Measurements from ENCODE around the gene F5.
"Not testable (repeated sequence)": the region's sequence is repeated elsewhere in the genome, so short reads cannot be mapped to it uniquely, and the experiment has no call there.

The F5 gene

GRCh38 chr1:169508432-169509338 is 77.6 kb downstream of the F5 start:
- DNase-seq = no peak

GRCh38 chr1:169507413-169507812 is 78.9 kb downstream of the F5 start:
- no peak for DNase-seq

GRCh38 chr1:169503601-169504000 is 82.7 kb downstream of the F5 start:
- not testable (repeated sequence) for DNase-seq

DNA sequence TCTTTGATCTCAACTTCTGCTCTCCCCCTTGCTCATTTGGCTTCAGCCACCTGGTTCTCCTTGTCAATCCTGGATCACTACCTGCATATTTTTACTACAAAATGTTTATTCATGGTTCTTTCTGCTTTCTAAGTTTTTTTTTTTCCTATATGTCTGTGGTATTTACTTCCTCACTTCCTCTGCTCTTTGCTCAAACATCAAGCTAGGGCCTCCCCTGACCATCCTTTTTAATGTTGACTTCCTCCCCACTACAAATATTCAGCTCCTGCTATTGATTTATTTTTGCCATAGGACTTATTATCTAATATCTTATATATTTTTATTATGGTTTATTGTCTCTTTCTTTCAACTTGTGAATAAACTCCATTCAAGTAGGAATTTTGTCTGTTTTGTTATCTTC is 86.5 kb downstream of the F5 start:
- DNase-seq = no peak

DNA sequence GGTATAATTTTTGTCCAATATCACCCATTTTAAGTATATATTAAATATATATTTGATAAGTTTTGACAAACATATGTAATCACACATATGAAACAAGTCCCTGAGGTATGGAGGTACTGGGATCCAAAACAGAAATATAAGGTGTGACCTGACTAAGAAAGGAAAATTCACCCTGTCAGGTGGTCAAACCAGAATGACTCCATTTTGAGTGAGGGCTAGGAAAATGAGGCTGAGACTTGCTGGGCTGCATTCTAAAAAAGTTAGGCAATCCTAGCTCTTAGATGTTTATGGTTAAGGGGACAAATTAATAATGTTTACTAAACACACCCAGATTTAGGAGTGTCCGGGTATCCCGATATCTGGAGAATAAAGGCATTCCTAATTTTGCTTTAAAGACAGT is 89.0 kb downstream of the F5 start:
- no peak for DNase-seq

DNA sequence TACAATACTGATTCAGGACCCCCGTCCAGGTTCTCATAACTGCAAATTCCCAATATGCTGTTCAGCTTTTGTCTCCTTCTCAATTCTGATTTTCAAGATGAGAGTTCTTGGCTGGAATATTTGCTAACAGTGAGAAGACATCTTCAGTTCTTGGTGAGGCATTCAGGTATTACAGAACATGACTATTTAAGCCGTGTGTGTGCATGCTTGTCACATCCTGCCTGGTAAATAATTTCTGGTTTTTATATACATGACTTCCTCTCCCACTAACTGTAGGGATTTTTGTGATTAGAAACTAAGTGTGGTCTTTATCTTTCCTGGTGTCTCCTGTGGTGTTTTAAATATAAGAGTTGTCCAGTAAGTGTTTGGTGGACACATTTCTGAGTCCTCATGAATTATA is 90.4 kb downstream of the F5 start:
- DNase-seq = no peak

GRCh38 chr1:169495046-169495775 is 91.1 kb downstream of the F5 start:
- DNase-seq = no peak

DNA sequence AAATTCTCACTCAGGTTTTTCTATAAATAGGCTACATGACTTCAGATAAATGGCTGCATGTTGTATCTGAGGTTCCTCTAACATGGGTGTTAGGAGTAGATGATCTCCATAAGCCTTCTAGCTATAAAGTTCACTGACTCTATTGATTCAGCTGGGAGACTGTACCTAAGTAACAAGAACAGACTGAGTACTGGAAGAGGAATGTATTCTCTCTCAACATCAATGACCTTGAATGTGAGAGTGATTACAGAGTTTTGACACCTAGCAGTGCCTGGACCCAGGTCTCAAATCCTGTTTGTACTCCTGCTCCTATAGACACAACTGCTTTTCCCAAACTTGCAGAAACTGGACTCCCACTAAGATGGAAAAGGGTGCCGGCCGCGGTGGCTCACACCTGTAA is 91.9 kb downstream of the F5 start:
- no peak for DNase-seq

DNA sequence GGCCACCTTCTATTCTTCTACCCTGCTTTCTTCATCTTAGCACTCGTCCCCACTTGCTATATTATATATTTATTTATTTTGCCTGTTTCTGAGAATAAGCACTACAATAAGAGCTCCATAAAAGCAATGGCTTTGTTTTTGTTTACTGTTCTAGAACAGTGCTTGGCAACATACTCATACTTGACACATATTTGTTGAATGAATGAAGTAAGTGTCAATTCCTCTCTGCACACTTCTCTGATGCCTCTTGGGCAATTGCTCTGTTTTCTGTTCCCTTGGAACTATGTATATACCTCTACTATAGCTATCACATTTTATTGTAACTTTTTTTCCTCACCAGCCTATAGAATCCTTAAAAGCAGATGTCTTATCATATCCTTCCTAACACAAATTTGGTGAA is 93.0 kb downstream of the F5 start:
- DNase-seq = no peak

GRCh38 chr1:169491845-169492281 is 94.4 kb downstream of the F5 start:
- DNase-seq = no peak

DNA sequence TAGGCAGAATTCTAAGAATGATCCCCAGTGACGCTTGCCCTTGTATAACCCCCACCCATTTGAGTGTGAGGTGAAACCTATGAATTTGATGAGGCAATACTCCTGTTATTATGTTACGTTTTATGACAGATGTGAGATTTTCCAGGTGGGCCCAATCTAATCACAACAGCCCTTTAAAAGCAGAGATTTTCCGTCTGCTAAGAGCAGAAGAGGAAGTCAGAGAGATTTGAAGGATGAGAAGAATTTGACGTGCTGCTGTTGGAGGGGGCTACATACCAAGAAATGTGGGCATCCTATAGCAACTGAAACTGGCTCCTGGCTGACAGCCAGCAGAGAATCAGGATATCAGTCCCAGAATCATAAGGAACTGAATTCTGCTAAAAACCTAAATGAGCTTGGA is 98.1 kb downstream of the F5 start:
- DNase-seq = no peak

DNA sequence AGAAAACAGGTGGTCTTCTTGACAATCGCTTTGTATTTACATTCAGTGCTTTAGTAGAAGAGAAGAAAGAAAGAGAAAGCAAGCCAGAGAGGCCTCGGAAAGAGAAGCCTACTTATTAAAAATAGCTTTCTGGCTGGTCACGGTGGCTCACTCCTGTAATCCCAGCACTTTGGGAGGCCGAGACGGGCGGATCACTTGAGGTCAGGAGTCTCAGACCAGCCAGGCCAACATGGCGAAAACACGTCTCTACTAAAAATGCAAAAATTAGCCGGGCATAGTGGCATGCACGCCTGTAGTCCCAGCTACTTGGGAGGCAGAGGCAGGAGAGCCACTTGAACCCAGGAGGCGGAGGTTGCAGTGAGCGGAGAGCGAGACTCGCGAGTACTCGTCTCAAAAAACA is 98.7 kb downstream of the F5 start:
- no peak for DNase-seq

GRCh38 chr1:169487133-169487532 is 99.1 kb downstream of the F5 start:
- peak; percentile 25 for DNase-seq

GRCh38 chr1:169486281-169487051 is 99.8 kb downstream of the F5 start:
- no peak for DNase-seq

DNA sequence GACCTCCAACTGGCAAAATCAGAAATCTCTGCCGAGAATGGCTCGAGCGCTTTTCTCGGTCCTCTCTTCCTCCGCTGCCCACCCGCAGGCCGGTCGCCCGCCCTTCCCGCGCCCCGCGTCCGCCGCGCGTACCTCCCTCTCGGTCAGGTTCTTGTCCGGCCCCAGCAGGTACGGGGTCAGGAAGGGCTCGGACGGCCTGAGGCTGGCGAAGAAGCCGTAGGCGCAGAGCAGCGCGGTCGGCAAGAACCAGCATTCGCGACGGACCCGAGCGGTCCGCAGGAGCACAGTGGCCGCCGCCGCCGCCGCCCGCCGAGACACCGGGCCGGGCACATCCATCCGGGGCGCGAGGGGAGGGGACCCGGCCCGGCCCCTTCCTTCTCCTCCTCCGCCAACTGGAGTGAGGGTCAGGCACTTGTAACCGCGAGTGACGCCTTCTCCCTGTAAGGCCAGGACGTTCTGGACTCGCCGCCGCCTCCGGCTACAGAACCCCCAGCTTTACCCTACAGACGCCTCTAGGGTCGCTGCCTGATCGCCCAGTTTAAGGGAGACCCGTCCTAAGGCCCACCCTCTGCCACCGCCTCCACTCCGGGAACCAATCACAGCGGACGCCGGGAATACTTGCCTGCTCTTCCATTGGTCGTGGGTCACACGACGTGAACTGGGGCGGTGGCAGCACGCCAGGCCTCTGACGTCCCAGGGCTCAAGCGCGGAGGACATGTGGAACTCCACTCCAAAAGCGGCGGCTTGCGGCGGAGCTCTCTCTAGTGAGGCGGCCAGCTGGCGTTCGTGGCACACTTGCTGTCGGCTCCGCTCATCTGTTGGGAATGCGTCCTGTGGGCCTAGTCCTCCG is 100.6 kb downstream of the F5 start, which contains the start of gene SLC19A2:
TSS of gene SLC19A2 (minus strand) at position 514 of the 850 bp plus-strand sequence. CDS start at position 336, 178 bp downstream.
- DNase-seq = peak; percentile 100

- no peak for DNase-seq
These were observed 101.4 kb downstream of the F5 start for GRCh38 chr1:169484683-169485430.

- DNase-seq = no peak
These were observed 102.2 kb downstream of the F5 start for GRCh38 chr1:169484101-169484500.

DNA sequence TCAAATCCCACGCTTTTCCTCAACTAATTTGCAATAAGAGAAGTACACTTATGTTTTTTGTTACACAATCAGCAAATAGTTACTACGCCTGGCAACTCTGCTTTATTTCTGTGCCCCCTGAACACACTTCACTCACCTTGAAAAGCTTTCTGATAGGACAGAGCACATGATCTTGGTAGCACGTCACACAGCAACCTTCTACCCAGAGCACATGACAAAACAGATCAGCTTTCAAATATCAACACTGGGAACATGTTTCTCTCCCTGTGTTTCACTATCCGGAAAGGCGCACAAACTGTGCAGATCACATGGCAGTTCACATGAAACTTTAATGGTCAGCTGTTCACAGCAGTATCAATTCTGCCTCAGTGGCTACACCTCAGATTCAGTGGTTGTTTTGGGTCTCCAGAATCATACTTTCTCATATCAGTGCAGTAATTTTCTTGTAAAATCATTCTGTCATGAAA is 102.7 kb downstream of the F5 start:
- DNase-seq = peak; percentile 55

- DNase-seq = no peak
These were observed 106.8 kb downstream of the F5 start for GRCh38 chr1:169479363-169480066.

- DNase-seq = no peak
These were observed 108.1 kb downstream of the F5 start for GRCh38 chr1:169478094-169478672.
